Neural cell (in vitro differentiated cells): ENCODE results near the gene CELA3B. TPM values are rescaled to one million over a fixed set of nuclear protein-coding genes. Genes with fewer than 3 reads are reported as not detected.
"Not testable (repeated sequence)": the region's sequence is repeated elsewhere in the genome, so short reads cannot be mapped to it uniquely, and the experiment has no call there.

Source experiments
- H2AFZ ChIP-seq: fragments of 200-600, 300-800 bp; sonication (generic), shearing (Covaris generic); 2 replicates; pipeline ENCODE4 v1.6.0; 2014; ENCODE audit warnings: low read depth, mild to moderate bottlenecking, antibody characterized with exemption, low read length, moderate library complexity
- H3F3A ChIP-seq: fragments of 200-600 bp; shearing (Covaris generic); 2 replicates; pipeline ENCODE4 v1.6.1; 2016; ENCODE audit warnings: mild to moderate bottlenecking, moderate library complexity, mixed read lengths, antibody characterized with exemption, low read length; ENCODE audit not compliant: insufficient read depth, poor library complexity, severe bottlenecking
- H3K27ac ChIP-seq: fragments of 200-600, 300-800 bp; sonication (generic), shearing (Covaris generic); 2 replicates; pipeline ENCODE4 v1.5.1; 2014; ENCODE audit warnings: mild to moderate bottlenecking, low read length, moderate library complexity
- H3K27me3 ChIP-seq: fragments of 300-800, 200-600 bp; sonication (generic), shearing (Covaris generic); 2 replicates; pipeline ENCODE4 v1.6.0; 2014; ENCODE audit warnings: mild to moderate bottlenecking, low read depth, low read length, moderate library complexity; ENCODE audit not compliant: insufficient read depth
- H3K36me3 ChIP-seq: fragments of 300-800, 200-600 bp; sonication (generic), shearing (Covaris generic); 2 replicates; pipeline ENCODE4 v1.5.1; 2014; ENCODE audit warnings: mild to moderate bottlenecking, antibody characterized with exemption, low read length, moderate library complexity; ENCODE audit not compliant: insufficient read depth
- H3K4me2 ChIP-seq: fragments of 300-800, 200-600 bp; sonication (generic), shearing (Covaris generic); 2 replicates; pipeline ENCODE4 v1.6.0; 2014; ENCODE audit warnings: mild to moderate bottlenecking, low read length
- H3K4me3 ChIP-seq: fragments of 300-800, 200-600 bp; sonication (generic), shearing (Covaris generic); 2 replicates; pipeline ENCODE4 v1.5.1; 2014; ENCODE audit warnings: mild to moderate bottlenecking, low read length, moderate library complexity
- H3K79me2 ChIP-seq: fragments of 200-600 bp; shearing (Covaris generic); replicated peaks from 2 replicates; pipeline ENCODE4 v1.6.0; 2014; ENCODE audit warnings: mild to moderate bottlenecking, low read length, moderate library complexity; ENCODE audit not compliant: insufficient read depth
- H3K9ac ChIP-seq: fragments of 300-800, 200-600 bp; sonication (generic), shearing (Covaris generic); 2 replicates; pipeline ENCODE4 v1.6.1; 2016; ENCODE audit warnings: mild to moderate bottlenecking, low read length, mixed read lengths
- H3K9me2 ChIP-seq: fragments of 200-600 bp; shearing (Covaris generic); 2 replicates; pipeline ENCODE4 v1.6.1; 2016; ENCODE audit warnings: mild to moderate bottlenecking, low read length, mixed read lengths; ENCODE audit not compliant: insufficient read depth
- H3K9me3 ChIP-seq: fragments of 200-600, 300-800 bp; sonication (generic), shearing (Covaris generic); 2 replicates; pipeline ENCODE4 v1.6.1; 2016; ENCODE audit warnings: mild to moderate bottlenecking, mixed run types, low read length, moderate library complexity, mixed read lengths
- H4K20me1 ChIP-seq: fragments of 200-600 bp; shearing (Covaris generic); 2 replicates; pipeline ENCODE4 v1.6.1; 2016; ENCODE audit warnings: mild to moderate bottlenecking, mixed run types; ENCODE audit not compliant: insufficient read depth
- polyA plus RNA-seq: library from polyadenylated mRNA; depleted of rRNA; stranded (reverse); fragments of >200 nt; gene quantifications from 2 replicates; pipeline ENCODE4 v1.2.3, GENCODE V29; 2014

CELA3B gene
- polyA plus RNA-seq, 1 donor from 2014 or later: not detected

DNA sequence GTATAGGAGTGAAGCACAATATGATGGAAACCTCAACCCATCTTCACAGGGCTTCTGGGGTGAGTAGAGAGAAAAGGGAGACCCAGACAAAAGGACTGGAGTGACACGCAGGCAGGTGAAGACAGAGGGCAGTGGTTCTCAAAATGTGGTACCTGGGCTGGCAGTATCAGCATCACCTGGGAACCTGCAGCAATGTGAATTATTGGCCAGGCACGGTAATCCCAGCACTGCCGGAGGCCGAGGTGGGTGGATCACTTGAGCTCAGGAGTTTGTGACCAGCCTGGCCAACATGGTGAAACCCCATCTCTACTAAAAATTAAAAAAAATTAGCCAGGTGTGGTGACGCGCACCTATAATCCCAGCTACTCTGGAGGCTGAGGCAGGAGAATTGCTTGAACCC is 5.3 kb downstream of the CELA3B start:
- not testable (repeated sequence) for H3K36me3 ChIP-seq, H3K9ac ChIP-seq, H3K9me2 ChIP-seq, H3K4me3 ChIP-seq, H3K27ac ChIP-seq, H3K9me3 ChIP-seq, H2AFZ ChIP-seq, H3K27me3 ChIP-seq, H3F3A ChIP-seq, H4K20me1 ChIP-seq, H3K4me2 ChIP-seq, H3K79me2 ChIP-seq

DNA sequence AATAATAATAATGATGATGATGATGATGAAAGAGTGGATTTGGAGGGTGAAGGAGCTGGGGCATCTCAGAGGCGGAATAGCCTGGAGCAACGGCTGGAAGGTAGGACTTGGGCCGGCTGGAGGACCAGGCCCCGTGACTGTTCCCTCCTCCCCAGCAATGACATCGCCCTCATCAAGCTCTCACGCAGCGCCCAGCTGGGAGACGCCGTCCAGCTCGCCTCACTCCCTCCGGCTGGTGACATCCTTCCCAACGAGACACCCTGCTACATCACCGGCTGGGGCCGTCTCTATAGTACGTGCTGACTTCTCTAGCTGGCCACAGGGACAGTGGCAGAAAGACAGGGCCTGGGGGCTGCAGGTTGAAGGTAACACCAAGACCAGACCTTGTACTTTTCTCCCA is 6.7 kb downstream of the CELA3B start:
- not testable (repeated sequence) for H3K27me3 ChIP-seq, H3K4me3 ChIP-seq, H3K9me3 ChIP-seq, H3K79me2 ChIP-seq, H2AFZ ChIP-seq, H3K36me3 ChIP-seq, H3K27ac ChIP-seq, H3K9me2 ChIP-seq, H4K20me1 ChIP-seq, H3K4me2 ChIP-seq, H3F3A ChIP-seq, H3K9ac ChIP-seq

DNA sequence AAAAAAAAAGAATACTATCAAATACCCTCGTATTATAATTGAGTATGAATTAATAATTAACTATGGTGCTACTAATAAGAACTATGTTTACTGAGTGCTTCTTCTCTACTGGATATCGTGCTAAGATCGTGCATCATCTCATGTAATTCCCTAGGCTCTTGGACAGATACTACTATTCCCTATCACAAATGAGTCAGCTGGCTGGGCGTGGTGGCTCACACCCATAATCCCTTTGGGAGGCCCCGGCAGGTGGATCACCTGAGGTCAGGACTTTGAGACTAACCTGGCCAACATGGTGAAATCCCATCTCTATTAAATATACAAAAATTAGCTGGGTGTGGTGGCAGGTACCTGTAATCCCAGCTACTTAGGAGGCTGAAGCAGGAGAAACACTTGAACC is 9.1 kb downstream of the CELA3B start:
- not testable (repeated sequence) for H3K27ac ChIP-seq, H3K27me3 ChIP-seq, H3F3A ChIP-seq, H3K9me3 ChIP-seq, H3K36me3 ChIP-seq, H3K4me2 ChIP-seq, H2AFZ ChIP-seq, H4K20me1 ChIP-seq, H3K9me2 ChIP-seq, H3K79me2 ChIP-seq, H3K4me3 ChIP-seq, H3K9ac ChIP-seq

DNA sequence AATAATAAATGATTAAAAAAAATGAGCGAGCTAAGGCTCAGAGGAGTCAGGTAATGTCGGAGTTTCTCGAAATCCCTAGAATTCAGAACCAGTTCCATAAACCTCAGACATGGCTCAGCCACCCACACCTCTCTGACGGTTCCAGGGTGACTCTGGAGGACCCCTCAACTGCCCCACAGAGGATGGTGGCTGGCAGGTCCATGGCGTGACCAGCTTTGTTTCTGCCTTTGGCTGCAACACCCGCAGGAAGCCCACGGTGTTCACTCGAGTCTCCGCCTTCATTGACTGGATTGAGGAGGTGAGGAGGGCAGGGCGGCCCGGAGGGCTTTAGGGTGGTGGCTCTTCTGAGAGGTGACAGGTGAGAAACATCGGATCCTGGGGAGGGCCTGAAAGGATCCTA is 9.6 kb downstream of the CELA3B start:
- not testable (repeated sequence) for H2AFZ ChIP-seq, H4K20me1 ChIP-seq, H3K27me3 ChIP-seq, H3K79me2 ChIP-seq, H3K27ac ChIP-seq, H3K9ac ChIP-seq, H3K36me3 ChIP-seq, H3K4me2 ChIP-seq, H3K4me3 ChIP-seq, H3F3A ChIP-seq, H3K9me2 ChIP-seq, H3K9me3 ChIP-seq

DNA sequence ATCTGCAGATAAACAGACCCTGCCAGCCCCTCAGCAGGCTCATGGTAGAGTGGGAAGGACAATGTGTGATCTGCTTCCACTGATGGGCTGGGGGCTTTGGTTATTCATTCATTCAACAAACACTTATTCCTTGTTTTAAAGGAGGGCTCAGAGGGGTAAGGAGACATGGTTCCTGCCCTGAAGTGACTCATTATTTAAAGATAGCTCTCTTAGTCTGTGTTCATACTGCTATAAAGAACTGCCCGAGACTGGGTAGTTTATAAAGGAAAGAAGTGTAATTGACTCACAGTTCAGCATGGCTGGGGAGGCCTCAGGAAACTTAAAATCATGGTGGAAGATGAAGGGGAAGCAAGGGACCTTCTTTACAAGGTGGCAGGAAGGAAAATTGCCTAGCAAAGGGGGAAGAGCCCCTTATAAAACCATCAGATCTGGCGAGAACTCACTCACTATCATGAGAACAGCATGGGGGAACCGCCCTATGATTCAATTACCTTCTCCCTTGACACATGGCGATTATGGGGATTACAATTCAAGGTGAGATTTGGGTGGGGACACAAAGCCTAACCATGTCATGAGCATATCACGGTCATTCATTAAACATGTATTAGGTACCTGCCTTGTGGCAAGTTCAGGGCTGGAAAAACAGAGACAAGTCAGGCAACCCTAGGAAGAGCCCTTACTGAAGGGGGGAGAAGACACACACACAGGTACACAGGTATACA is 13.0 kb downstream of the CELA3B start:
- not testable (repeated sequence) for H3K4me2 ChIP-seq, H4K20me1 ChIP-seq, H3K27ac ChIP-seq, H2AFZ ChIP-seq, H3F3A ChIP-seq, H3K79me2 ChIP-seq, H3K9me2 ChIP-seq, H3K9ac ChIP-seq, H3K4me3 ChIP-seq, H3K9me3 ChIP-seq, H3K27me3 ChIP-seq, H3K36me3 ChIP-seq

DNA sequence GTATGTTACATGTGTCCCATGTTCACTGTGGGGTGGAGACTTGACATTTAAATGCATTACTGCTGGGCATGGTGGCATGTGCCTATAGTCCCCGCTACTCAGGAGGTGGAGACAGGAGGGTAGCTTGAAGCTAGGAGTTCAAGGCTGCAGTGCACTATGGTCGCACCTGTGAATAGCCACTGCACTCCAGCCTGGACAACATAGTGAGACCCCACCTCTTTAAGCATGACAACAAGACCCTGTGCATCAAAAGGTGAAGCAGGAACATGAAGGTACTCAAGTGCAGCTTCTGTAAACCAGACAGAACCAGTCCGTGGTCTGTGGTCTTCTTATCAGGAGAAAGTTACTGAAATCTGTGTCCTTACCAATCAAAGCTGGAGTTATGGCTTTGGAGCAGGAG is 15.4 kb downstream of the CELA3B start:
- H3K79me2 ChIP-seq, H3K9ac ChIP-seq, H3K27me3 ChIP-seq, H3K27ac ChIP-seq, H3K4me3 ChIP-seq, H3K36me3 ChIP-seq, H4K20me1 ChIP-seq, H3K9me2 ChIP-seq, H3K9me3 ChIP-seq, H2AFZ ChIP-seq, H3F3A ChIP-seq, H3K4me2 ChIP-seq: not testable (repeated sequence)

DNA sequence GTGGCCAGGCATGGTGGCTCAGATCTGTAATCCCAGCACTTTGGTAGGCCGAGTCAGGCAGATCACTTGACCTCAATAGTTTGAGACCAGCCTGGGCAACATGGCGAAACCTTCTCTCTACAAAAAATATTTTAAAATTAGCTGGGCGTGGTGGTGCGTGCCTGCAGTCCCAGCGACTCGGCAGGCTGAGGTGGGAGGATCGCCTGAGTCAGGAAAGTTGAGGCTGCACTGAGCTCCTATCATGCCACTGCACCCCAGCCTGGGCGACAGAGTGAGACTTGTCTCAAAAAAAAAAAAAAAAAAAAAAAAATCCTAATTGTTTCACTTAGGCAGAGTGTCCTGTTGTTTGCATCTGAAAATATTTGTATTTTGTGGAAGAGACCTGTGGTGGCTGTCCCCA is 17.9 kb downstream of the CELA3B start:
- not testable (repeated sequence) for H3F3A ChIP-seq, H3K4me3 ChIP-seq, H3K27ac ChIP-seq, H2AFZ ChIP-seq, H3K27me3 ChIP-seq, H3K9ac ChIP-seq, H3K36me3 ChIP-seq, H3K9me3 ChIP-seq, H3K4me2 ChIP-seq, H3K79me2 ChIP-seq, H3K9me2 ChIP-seq, H4K20me1 ChIP-seq

DNA sequence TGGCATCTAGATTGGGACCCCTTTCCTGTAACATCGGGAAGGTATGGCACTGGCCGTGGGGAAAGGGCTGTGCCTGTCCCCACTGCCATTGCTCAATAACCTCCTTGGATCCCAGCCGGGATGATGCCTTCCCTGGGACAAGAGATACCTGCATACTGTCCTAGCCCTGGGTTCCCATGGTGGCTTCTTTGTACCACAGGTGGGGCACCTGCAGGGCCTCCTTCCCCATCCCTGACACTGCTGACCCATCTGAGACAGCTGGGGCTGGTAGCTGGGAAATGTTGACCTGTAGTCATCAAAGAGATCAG is 19.8 kb downstream of the CELA3B start:
- not testable (repeated sequence) for H3K9me3 ChIP-seq, H3K9me2 ChIP-seq, H3F3A ChIP-seq, H3K36me3 ChIP-seq, H3K4me2 ChIP-seq, H3K27ac ChIP-seq, H3K9ac ChIP-seq, H4K20me1 ChIP-seq, H3K27me3 ChIP-seq, H3K79me2 ChIP-seq, H2AFZ ChIP-seq, H3K4me3 ChIP-seq
